ENCODE results near the gene NTHL1. TPM values are rescaled to one million over a fixed set of nuclear protein-coding genes. Genes with fewer than 3 reads are reported as not detected.

The NTHL1 gene
- total and polyA plus RNA-seq, 2 of the 13 experiments (the other 11 are each of a cell fraction or from before 2014, with no cell fraction given) = 47.5 to 64.9 TPM

- Histone ChIP-seq H3K79me2 (ENCODE audit: insufficient read depth, low read length) (peaks cover 3% of the 10 kb centered on the region), H3K27ac (ENCODE audit: extremely low read length, insufficient read depth, low read length) (no peak overlapping the region), H3K9ac (ENCODE audit: insufficient read depth, low read depth, low read length) (no peak overlapping the region), H3K4me1 (ENCODE audit: insufficient read depth, low read length) (peaks cover 5% of the 10 kb centered on the region), H4K20me1 (ENCODE audit: insufficient read depth, low read length) (peaks cover 5% of the 10 kb centered on the region; the same call in 1 of the 2 replicates), H3K9me3 (ENCODE audit: low read length) (no peaks in the 10 kb centered on the region), H3K4me2 (ENCODE audit: low read depth, low read length) (no peak overlapping the region), H2AFZ (ENCODE audit: low read length) (no peak overlapping the region), H3K27me3 (ENCODE audit: control insufficient read depth in 1 of 2, insufficient read depth in 2 of 2, low read length in 2 of 2) (no peaks in the 10 kb centered on the region), H3K4me3 (replicated peaks in 1 of 3; ENCODE audit: insufficient read depth in 1 of 3, low read depth in 2 of 3, low read length in 3 of 3) (no peak overlapping the region), H3K36me3 (replicated peaks in 1 of 2; ENCODE audit: control insufficient read depth in 1 of 2, insufficient read depth in 2 of 2, low read length in 2 of 2) (peaks cover 29 to 45% of the 10 kb centered on the region in 2 experiments)
- POLR2A ChIA-PET = interaction anchor here (1.3 to 2.3 kb wide), 2 partner anchors 10 to 35 kb away, joined by 3 to 6 read pairs; partner anchors contain the start of gene RPS2
- no TSS peak for BruUV-seq (replicated peaks)
- 99% methylated on average over 22 of the region's 39 CpGs for WGBS (ENCODE audit: low lambda C conversion rate)
- TF ChIP-seq MAZ (IDR thresholded peaks at IDR 0.05; ENCODE audit: borderline replicate concordance, low read depth, low read length) = no peak
- no peak for TF ChIP-seq MAZ (CRISPR knock-in tag; IDR thresholded peaks at IDR 0.05; ENCODE audit: low read depth)
- peak; percentile 18 for TF ChIP-seq AGO2 (optimal IDR thresholded peaks at IDR 0.05; ENCODE audit: low read depth, low read length)
- no peak for TF ChIP-seq ZNF550 (CRISPR knock-in tag; IDR thresholded peaks at IDR 0.05; ENCODE audit: borderline replicate concordance)
- TF ChIP-seq RBFOX2 (IDR thresholded peaks at IDR 0.05; ENCODE audit: low read depth, low read length) = 0 out of 2 replicates have a peak, but pooled peaks have one; percentile 34
- ATAC-seq (no peak), FAIRE-seq (no peak), DNase-seq (ENCODE audit: low spot score) (no peak)
- CTCF ChIA-PET (ENCODE audit: low intra/inter-chr PET ratio, low total read pairs) = no interaction called here
- intact Hi-C loops (cut with micrococcal nuclease; ENCODE audit: unreplicated experiment) = no loop called here
- in situ Hi-C loops (cut with HindIII; ENCODE audit: extremely low pct_ligation_motif_present, low pct_unique_long_range_greater_than_20kb) = no loop called here
Measured at GRCh38 chr16:1998852-1999801, 48.5 kb downstream of the NTHL1 start.

- ChIA-PET POLR2A (interaction anchor here (2.3 kb wide), 1 partner anchor 34 kb away, joined by 6 read pairs; the partner anchor contains the start of gene RPS2), CTCF (ENCODE audit: low intra/inter-chr PET ratio, low total read pairs) (no interaction called here)
- Histone ChIP-seq H3K9me3 (ENCODE audit: low read length) (no peaks in the 10 kb centered on the region), H4K20me1 (ENCODE audit: insufficient read depth, low read length) (peaks cover 3% of the 10 kb centered on the region; the same call in 1 of the 2 replicates), H3K27ac (ENCODE audit: extremely low read length, insufficient read depth, low read length) (no peak overlapping the region), H3K4me3 (replicated peaks in 1 of 3; ENCODE audit: insufficient read depth in 1 of 3, low read depth in 2 of 3, low read length in 3 of 3) (no peak overlapping the region), H2AFZ (ENCODE audit: low read length) (no peak overlapping the region), H3K36me3 (replicated peaks in 1 of 2; ENCODE audit: control insufficient read depth in 1 of 2, insufficient read depth in 2 of 2, low read length in 2 of 2) (peaks cover 29 to 44% of the 10 kb centered on the region in 2 experiments), H3K4me2 (ENCODE audit: low read depth, low read length) (no peak overlapping the region), H3K27me3 (ENCODE audit: control insufficient read depth in 1 of 2, insufficient read depth in 2 of 2, low read length in 2 of 2) (no peaks in the 10 kb centered on the region), H3K9ac (ENCODE audit: insufficient read depth, low read depth, low read length) (no peak overlapping the region), H3K79me2 (ENCODE audit: insufficient read depth, low read length) (no peaks in the 10 kb centered on the region), H3K4me1 (ENCODE audit: insufficient read depth, low read length) (peaks cover 10% of the 10 kb centered on the region)
- in situ Hi-C loops (cut with HindIII; ENCODE audit: extremely low pct_ligation_motif_present, low pct_unique_long_range_greater_than_20kb) (no loop called here), intact Hi-C loops (cut with micrococcal nuclease; ENCODE audit: unreplicated experiment) (no loop called here)
- no peak for ATAC-seq
- TF ChIP-seq TRIM24 (CRISPR knock-in tag; IDR thresholded peaks at IDR 0.05) (no peak), ASH2L (IDR thresholded peaks at IDR 0.05; ENCODE audit: insufficient read length, low read depth, low read length) (no peak), ZBTB7B (CRISPR knock-in tag; IDR thresholded peaks at IDR 0.05) (no peak)
- no peak for FAIRE-seq
- WGBS (ENCODE audit: low lambda C conversion rate) = 96% methylated on average over 7 of the region's 27 CpGs
- no peak for DNase-seq (ENCODE audit: low spot score)
- BruUV-seq (replicated peaks) = no TSS peak
Measured at GRCh38 chr16:1998360-1998835, 49.2 kb downstream of the NTHL1 start.
